WI38 (cell line): ENCODE data around the gene C2orf76.

Experiments
- H3K4me3 ChIP-seq: 2 replicates; pipeline ENCODE4 v1.5.1; 2011; ENCODE audit warnings: low read depth, mild to moderate bottlenecking, control low read depth, low read length
- TF ChIP-seq, protein P1 (sequence below): IDR thresholded peaks from 2 replicates; pipeline ENCODE4 v1.5.1; 2012; ENCODE audit warnings: low read depth, mild to moderate bottlenecking, control low read depth, low read length

C2orf76 gene

DNA sequence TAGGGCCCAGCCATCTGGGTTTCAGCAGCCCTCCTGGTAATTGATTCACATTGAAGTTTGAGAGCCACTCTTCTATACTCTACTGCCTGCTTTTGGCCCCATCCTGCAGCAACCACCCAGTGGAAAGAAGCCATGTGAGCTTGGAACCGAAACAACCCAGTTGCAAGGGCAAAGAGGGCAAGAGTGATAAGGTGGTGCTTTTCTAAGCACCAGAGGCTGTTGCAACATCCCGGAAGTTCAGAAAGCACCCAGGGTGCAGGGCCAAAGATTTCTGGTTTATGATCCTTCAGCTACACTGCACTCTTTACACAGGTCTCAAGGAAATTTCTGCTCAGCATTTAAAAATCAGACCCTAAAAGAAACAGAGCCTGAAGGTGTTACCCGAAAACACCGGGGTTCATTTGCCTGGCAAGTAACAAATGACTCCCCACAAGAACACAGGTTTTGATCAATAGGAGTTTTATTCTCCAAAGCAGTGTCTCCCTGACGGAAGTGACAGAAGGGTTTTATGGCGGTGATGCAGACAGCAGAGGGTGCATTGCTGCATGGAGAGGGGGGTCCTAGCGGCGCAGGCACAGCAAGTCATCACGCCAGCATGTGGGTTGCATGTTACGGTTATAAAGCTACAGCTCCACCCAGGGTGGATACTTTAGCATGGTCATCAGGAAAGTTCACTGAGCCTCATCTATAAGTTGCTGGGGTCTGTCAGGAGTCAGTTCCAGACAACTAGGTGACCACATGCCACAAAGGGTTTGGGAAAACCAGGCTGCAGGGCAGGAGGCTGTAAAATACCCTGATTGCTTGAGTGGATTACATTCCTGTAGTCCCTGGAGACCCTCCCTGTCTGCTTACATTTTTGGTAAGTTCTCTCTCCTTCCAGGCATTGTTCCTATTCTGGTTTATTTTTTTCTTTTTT lies 36.3 kb upstream of the C2orf76 start:
- TF ChIP-seq, protein P1, sequence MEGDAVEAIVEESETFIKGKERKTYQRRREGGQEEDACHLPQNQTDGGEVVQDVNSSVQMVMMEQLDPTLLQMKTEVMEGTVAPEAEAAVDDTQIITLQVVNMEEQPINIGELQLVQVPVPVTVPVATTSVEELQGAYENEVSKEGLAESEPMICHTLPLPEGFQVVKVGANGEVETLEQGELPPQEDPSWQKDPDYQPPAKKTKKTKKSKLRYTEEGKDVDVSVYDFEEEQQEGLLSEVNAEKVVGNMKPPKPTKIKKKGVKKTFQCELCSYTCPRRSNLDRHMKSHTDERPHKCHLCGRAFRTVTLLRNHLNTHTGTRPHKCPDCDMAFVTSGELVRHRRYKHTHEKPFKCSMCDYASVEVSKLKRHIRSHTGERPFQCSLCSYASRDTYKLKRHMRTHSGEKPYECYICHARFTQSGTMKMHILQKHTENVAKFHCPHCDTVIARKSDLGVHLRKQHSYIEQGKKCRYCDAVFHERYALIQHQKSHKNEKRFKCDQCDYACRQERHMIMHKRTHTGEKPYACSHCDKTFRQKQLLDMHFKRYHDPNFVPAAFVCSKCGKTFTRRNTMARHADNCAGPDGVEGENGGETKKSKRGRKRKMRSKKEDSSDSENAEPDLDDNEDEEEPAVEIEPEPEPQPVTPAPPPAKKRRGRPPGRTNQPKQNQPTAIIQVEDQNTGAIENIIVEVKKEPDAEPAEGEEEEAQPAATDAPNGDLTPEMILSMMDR, result no peak
- no peak overlapping the region for H3K4me3 ChIP-seq

DNA sequence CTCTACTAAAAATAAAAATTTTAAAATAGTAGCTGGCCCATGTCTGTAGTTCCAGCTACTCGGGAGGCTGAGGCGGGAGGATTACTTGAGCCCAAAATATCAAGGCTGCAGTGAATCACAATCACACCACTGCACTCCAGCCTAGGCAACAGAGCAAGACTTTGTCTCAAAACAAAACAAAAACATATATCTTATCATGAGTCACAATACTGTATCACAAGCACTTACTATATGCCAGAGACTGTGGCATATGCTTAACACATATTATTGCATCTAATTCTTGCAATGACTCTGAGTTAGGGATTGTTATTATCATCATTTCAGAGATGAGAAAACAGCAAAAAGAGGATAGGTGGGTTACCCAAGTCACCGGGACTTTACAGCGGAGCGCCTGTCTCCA lies 35.5 kb upstream of the C2orf76 start:
- no peak overlapping the region for H3K4me3 ChIP-seq
- TF ChIP-seq, protein P1, result no peak

DNA sequence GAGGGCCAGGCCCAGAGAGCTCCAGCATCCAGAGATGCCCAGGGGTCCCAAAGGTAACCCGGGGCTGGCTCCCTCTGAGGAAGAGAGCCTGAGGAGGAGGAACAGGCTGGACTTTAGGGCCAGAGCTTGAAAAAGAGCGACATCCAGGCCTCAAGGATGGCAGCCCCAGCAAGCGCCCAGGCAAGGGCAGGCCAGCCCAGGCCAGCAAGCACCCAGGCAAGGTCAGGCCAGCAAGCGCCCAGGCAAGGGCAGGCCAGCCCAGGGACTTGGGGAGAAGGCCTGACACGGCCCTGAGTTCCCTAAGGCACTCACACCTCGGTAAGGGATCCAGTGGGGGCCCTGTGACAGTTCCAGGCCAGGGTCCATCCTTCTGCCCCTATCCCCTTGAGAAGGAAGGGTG lies 30.6 kb upstream of the C2orf76 start:
- TF ChIP-seq, protein P1, result no peak
- no peak overlapping the region for H3K4me3 ChIP-seq

DNA sequence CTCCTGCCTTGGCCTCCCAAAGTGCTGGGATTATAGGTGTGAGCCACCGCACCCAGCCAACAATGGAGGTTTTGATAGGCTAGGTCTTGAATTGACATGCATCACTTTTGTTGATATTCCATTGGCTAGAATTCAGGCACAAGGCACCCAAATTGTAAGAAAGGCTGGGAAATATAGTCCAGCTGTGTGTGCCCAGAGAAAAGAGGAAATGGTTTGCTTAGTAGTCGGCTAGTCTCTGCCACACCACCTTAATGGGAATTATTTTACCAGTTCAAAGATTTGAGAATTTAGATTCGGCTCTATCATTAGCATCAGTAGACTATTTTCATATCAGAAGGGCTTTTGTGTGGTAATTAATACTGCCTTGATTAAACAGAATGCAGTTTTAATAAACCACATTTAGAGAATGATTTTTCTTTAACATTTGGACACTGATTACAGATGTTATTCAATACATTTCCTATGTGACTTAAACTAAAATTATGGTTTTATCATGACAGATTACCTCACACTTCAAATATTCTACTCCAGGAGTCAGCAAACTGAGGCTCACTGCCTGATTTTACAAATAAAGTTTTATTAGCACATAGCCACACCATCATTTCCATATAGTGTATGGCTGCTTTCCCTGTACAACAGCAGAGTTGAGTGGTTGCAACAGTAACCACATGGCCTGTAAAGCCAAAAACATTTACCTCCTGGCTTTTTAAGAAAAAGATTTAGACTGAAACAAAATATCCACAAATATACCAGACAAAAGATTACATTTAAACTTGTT lies 27.5 kb upstream of the C2orf76 start:
- no peak overlapping the region for H3K4me3 ChIP-seq
- TF ChIP-seq, protein P1, result no peak

DNA sequence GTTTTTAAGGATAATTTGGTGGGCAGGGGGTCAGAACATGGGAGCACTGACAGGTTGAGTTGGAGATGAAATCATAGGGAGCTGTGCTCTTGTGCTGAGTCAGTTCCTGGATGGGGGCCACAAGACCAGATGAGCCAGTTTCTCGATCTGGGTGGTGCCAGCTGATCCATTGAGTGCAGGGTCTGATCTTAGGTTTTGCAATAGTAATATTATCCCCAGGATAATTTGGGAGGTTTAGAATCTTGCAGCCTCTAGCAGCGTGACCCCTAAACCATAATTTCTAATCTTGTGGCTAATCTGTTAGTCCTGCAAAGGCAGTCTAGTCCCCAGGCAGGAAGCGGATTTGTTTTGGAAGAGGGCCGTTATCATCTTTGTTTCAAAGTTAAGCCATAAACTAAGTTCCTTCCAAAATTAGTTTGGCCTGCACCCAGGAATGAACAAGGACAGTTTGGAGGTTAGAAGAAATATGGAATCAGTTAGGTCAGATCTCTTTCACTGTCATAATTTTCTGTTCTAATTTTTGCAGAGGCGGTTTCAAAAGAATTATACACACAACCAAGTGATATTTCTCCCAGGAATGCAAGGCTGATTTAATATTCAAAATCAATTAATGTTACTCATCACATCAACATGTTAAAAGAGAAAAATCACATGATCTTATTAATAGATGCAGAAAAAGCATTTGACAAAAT lies 23.1 kb upstream of the C2orf76 start:
- TF ChIP-seq, protein P1, result no peak
- no peak overlapping the region for H3K4me3 ChIP-seq

DNA sequence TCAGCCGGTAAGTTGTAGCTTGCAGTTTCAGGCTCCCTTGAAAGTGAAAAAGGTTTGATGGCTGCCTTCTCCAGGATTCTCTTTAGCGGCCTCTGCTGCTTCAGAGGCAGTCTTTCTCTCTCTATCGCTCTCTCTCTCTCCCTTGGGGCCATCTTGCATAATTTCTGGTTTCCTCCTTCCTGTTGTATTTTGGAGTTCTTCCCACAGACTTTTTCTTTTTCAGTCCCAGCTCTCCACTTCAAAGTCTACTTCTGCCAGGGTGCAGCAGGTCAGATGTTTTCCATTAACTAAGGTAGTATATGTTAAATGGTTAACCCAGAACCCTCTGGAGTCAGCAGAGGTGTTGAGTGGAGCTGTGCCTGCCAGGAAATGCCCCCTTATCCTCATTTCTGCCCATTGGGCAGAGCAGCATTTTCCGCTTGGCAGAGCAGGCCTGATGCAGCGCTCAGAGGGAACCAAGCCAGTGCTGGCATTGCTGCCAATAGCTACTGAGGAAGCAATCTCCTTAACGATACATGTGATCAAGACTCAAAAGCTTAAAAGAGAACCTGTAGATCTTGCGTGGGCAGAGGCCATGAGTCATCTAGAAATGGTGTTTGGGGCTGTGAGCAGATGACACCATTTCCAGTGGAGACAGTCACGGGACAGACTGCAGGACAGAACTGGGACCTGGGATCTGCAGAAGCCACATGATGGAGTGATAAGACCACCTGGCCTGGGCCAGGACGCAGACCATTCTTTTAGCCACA lies 20.9 kb upstream of the C2orf76 start:
- TF ChIP-seq, protein P1, result no peak
- H3K4me3 ChIP-seq, result no peak overlapping the region
